Stimulated activated CD8-positive, alpha-beta memory T cell treated with anti-CD3 and anti-CD28 coated beads, Interleukin-12 subunit alpha, Interleukin-12 subunit beta, amount 100 ng/mL, for 1 hour (primary cell): Measurements from ENCODE around the gene KLHL26.

Experiments used
- DNase-seq: peaks from one replicate; pipeline ENCODE4 v3.0.0-alpha.2; 2020; ENCODE audit warnings: low read depth

The KLHL26 gene

DNA sequence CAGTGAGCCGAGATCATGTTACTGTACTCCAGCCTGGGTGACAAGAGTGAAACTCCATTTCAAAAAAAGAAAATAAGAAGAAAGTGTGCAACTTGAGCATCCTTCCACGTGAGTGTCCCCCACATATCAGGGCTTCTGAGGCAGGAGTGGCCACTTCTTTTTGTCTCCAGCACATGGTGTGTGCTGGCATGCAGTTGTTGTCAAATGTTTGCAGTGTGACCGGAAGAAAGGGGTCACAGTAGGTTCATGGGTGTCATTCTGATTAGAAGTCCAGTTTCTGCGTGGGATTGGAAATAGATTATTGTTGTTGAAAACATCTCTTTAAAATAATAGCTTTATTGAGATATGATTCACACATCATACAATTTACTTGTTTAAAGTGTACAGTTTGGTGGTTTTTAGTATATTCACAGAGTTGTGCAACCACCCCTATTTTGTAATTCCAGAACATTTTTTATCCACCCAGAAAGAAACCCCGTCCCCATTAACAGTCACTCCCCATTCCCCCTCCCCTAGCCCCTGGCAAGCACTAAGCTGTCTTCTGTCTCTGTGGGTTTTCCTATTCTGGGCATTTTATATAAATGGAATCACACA lies 48.9 kb downstream of the KLHL26 start:
- no peak for DNase-seq

DNA sequence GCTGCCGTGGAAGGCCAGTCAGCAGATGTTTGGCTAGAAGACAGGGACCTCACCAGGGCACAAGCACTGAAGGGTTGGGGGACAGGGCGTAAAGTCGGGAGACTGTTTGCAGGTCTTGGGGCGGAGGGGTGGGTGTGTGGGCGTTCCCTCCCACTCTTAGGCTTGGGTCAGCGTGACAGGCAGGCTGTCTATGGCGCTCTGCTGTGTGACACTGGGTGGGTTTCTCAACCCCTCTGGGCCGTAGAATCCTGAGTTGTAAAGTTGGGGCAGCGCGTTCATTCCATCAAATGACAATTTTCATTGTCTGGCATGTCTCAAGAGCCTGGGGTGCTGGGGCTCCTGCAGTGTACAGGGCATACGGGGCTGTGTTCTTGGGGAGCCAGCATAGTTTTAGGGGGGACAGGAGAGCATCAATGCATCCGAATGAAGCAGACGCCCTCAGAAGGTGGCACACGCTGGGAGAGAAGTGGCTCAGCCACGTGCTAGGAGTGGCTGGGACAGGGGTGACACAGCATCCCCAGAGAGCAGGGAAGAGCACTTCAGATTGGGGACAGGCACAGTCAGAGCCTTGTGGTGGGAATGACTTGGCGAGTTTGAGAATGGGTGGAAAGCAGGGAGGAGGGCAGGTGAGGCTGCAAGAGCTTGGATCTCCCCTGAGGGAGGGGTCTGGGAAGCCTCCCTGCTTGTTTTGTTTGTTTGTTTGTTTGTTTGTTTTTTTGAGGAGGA lies 51.1 kb downstream of the KLHL26 start:
- DNase-seq = no peak

DNA sequence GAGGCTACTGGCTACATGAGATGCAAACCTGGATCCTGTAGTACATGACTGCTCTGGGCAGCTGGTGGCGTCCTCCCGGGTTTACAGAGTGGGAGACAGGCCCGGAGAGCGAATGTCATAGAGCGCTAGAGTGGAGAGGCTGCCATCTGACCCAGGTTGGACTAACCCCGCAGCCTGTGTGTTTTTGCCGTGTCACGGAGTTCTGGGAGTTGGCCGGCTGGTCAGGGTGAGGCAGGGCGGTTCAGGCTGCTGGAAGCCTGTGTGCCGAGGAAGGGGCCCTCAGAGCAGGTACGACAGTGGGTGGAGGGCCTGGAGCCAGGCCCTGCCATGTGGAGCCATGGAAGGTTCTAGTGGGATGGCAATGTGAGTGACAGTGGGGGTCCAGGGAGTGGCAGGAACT lies 59.2 kb downstream of the KLHL26 start:
- no peak for DNase-seq

DNA sequence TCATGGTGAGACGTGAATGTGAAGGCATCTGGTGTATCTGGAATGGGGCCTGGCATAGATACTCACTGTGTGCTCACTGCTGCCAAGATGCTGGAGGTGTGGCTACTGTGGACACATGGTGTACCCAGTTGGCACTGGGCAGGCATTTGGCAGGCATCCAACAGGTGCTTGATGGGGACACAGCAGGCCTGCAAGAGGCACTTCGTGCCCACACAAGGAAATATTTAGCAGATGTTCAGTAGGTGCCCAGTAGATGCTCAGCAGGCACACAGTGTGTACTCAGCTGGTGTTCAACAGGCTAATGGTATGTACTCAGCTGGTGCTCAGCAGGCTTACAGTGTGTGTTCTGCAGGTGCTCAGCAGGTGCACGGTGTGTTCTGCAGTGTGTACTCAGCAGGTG lies 60.9 kb downstream of the KLHL26 start:
- no peak for DNase-seq

DNA sequence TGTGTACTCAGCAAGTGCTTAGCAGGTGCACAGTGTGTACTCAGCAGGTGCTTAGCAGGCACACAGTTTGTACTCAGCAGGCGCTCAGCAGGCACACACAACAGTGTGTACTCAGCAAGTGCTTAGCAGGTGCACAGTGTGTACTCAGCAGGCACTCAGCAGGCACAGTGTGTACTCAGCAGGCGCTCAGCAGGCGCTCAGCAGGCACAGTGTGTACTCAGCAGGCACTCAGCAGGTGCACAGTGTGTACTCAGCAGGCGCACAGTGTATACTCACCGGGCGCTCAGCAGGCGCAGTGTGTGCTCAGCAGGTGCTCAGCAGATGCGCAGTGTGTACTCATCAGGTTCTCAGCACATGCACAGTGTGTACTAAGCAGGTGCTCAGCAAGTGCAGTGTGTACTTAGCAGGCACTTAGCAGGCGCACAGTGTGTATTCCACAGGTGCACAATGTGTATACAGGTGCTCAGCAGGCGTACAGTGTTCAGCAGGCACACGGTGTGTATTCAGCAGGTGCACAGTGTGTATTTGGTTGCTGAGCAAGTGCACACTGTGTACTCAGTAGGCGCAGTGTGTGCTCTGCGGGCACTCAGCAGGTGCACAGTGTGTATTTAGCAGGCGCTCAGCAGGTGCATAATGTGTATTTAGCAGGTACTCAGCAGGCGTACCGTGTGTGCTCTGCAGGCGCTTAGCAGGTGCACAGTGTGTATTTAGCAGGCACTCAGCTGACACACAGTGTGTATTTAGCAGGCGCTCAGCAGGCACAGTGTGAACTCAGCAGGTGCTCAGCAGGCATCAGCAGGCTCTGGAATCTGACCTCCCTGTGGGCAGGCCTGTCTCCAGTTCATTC lies 61.7 kb downstream of the KLHL26 start:
- no peak for DNase-seq

DNA sequence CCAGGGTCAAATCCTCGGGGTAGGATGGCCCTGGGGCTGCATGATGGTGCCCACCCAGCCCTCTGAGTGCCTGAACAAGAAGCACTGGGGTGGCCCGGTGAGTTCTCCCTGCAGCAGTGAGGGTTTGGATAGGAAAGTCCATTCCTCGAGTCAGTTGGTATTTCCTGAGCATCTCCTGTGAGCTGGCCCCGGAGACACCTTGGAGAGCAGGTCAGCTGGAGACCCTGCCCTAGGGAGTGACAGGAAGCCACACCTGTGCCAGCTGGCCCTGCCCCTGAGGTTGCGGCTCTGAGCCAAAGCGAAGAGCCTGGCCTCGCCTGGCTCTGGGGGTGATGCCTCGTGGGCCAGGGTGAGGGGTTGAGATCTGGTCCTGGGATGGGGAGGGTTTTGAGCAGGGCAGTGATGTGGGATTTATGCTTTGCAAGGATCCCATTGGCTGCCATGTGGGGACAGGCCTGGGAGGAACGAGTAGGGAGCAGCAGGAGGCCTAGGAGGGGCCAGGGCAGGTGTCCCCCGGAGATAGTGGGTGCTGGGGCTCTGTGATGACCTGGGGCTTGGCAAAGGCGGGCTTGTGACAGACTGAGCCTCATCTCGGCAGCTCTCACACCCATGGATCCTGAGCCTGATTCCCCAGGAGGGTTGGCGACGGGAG lies 62.7 kb downstream of the KLHL26 start:
- DNase-seq = no peak

DNA sequence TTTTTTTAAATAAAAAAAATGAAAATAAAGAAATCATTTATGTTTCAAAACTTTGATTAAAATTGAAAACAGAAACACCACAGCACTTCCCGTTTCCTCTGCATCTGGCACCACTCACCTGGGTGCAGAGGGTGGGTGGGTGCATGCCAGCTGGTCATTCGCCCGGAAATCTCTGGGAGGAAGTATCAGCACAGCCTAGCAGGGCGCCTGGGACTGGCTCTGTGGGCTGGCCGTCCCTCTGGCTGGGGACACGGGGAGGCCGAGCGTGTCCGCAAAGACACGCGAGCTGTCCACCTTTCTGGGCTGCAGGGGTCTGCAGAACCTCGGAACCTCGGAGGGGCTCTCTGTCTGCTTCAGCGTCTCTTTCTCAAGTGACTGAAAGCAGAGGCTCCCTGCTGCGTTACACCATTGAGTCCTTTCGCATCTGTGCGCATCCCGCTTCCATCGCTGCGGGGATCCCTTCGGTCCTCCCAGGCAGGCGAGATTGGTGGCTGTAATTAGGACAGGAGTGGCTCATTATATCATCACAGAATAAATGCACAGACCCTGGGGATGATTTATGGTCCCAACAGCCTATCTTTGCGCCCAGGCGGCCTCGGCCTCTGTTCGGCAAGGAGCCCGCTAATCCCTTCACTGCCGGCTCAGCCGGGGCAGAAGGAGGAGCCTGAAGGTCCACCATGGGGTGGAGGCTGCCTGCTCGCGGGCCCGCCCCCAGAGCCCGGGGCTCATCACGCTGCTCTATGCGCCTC lies 63.8 kb downstream of the KLHL26 start:
- DNase-seq = peak; percentile 56

DNA sequence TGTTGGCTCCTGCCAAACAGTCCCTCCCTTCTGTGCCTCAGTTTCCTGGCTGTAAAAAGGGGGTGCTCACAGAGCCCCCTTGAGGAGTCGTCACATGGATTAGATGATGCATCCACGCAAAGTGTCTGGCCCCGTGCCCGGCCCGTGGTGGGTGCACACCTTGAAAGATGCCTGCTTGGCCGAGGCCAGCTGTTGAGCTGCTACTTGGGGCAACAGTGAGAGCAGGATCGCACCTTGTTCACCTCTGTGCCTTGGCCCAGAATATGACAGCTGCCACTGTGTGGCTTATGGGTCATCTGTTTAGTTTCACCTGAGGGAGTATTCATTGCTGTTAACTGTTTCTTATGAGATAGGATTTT lies 64.4 kb downstream of the KLHL26 start:
- DNase-seq = no peak

DNA sequence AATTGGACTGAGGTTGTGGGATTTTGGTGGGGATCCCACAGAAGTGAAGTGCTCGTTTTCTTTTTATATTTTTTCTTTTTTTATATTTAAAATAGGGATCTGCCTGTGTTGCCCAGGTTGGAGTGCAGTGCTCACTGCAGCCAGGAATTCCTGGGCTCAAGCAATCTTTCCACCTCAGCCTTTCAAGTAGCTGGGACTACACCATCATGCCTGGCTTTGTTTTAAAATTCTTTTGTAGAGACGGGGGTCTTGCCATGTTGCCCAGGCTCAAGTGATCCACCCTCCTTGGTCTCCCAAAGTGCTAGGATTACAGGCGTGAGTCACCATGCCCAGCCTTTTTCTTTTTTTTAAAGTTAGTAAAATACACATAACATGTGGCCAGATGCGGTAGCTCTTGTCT lies 67.2 kb downstream of the KLHL26 start:
- no peak for DNase-seq

DNA sequence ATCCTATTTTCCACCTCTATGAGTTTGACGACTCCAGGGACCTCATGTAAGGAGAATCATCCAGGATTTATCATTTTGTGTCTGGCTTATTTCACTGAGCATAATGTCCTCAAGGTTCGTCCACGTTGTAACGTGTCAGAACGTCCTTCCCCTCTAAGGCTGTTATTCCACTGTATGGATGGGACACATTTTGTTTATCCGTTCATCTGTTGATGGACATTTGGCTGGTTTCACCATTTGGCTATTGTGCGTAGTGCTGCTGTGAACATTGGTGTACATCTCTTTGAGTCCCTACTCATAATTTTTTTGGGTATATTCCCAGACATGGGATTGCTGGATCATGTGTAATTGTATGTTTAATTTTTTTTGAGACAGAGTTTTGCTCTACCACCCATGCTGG lies 68.1 kb downstream of the KLHL26 start:
- no peak for DNase-seq

DNA sequence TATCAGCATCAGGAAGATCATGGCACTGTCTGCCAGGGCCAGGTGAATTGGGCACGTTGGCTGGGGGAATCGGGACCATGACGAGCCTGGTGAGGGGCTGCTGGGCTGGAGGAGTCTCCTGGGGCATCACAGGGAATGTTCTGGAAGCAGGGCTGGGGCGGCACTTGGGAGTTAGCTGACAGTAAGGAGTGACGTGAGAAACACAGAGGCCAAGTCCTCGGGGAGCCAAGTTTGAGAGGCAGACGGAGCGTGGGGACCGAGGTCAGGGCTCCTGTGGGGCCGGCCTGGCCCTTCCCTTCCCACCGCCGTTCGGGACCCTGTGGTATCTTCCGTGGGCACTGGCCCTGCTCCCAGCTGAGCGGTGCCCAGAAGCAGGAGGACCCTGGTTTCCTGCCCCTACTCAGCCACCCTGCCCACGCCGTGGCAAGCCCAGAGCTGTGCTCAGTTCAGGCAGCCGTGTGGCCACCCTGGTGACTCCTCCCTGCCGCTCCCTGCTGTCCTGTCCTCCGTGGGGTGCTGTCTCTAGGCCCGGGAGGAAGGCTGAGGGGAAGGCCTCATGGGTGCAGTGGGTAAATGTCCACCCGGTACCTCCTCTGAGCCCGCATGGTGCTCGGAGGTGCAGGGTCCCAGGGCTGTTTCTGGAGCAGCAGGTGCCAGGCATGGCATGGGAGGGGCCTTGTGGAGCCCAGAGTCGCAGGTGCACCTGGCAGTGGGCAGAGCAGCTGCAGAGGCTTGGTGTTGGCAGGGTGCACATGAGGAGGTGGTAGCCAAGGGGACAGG lies 71.8 kb downstream of the KLHL26 start:
- DNase-seq = no peak

DNA sequence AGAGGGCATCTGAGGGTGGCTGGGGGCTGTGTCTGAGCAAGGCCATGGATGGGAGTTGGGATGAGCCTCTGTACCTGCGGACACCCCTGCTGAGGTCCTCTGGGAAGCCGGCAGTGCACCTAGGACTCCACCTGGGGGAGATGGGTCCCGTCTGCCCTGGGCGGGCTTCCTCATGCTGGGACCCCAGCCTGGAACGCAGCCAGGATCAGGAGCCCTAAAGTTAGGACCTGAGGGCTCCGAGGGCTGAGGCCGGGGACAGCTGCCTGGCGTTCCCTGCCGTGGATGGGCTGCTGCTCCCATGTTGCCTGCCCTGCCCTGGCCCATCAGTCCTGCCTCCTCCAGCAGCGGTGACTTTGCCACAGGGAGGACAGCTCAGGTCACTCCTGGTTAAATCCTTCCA lies 72.7 kb downstream of the KLHL26 start:
- no peak for DNase-seq

DNA sequence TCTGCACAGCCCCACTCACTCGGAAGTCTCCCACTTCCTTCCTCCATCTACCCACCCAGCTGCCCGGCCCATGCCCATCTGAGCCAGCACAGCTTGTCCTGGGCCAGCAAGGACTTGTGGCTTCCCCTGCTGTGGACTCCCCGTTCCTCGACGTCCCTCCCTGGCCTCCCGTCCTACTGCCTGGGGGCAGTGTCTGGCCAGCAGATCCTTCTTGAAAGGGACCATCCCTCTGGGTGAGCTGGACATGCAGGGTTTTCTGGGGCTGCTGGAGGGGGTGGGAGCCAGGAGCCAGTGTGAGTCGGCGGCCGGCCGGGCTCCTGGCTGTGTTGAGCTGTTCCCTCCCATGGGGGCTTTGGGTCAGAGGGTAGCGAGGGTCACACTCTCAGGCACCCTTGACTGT lies 73.4 kb downstream of the KLHL26 start:
- no peak for DNase-seq

DNA sequence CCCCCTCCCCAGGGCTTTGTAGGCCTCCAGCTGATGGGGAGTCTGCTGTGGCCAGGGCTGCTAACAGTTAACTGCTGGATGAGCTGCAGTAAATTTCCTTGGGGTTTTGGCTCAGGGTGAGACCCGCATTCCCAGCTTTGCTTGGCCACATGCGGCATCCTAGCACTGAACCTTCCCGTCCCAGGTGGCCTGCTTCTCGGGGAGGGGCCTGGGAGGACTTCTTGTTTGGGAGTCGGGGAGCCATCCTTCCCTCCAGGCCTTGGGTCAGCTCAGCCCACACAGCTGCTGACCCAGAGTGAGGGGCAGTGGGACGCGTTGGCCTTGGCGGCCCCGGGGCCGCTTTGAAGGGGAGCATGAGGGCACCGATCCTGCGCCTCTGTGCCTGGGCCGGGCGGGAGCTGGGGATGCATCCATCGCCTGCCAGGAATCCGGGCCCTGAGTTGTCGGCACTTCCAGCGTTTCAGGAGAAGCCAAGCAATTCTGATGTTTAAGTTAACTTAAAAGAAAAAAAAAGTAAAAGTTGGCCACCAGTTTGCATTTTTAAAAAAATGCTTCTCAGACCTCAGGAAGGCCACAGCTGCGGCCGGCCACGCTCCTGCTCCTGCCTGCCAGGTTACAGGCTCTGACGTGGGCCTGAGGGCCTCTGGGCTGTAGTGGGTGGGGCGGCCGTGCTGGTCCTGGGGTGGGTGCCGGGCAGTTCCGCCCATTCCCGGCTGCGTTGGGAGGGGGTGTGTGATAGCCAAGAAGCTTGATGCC lies 74.3 kb downstream of the KLHL26 start:
- DNase-seq = no peak

DNA sequence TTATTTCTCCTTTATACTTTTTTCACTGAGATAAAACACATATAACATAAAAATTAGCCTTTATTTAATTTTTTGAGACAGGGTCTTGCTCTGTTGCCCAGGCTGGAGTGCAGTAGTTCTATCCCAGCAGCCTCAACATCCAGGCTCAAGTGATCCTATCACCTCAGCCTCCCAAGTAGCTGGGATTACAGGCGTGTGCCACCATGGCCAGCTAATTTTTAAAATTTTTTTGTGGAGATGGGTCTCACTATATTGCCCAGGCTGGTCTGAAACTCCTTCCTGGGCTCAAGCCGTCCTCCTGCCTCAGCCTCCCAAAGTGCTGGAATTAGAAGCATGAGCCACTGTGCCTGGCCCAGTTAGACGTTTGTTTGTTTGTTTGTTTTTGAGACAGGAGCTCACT lies 75.1 kb downstream of the KLHL26 start:
- DNase-seq = no peak

DNA sequence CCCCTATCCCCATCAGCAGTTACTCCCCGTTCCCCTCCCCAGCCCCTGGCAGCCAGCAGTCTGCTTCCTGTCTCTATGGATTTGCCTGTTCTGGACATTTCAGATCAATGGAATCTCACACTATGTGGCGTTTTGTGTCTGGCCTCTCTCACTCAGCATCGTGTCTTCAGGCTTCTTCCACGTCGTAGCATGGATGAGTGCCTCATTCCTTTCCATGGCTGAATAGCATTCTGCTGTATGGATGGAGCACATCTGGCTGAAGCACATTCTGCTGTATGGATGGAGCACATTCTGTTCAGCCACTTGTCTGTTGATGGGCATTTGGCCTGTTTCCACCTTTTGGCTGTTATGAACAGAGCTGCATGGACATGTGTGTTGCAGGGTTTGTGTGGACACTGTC lies 76.2 kb downstream of the KLHL26 start:
- no peak for DNase-seq

DNA sequence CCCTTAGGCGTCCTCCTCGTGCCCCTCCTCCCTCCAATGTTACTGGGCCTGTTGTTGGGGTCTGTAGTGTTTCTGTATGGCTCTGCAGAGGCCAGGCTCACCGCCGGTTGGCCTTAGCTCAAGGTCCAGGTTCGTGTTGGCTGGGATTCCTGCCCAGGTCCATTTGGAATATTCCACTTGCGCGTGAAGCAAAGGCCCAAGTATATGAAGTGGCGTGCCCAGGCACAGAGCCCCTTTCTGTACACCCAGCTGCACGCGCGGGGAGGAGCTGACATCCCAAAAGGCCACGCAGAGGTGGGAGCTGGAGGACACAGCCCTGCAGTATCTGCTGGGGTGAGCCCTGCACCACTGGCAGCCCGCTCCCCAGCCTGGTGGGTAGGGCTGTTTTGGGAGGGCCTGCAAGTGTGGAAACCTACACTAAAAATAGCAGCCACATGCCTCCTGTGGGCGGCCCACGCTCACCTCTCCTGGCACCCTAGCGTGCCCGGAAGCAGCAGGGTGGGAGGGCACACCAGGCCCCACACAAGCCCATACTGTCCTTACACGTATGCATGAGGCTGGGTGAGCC lies 76.8 kb downstream of the KLHL26 start:
- no peak for DNase-seq

DNA sequence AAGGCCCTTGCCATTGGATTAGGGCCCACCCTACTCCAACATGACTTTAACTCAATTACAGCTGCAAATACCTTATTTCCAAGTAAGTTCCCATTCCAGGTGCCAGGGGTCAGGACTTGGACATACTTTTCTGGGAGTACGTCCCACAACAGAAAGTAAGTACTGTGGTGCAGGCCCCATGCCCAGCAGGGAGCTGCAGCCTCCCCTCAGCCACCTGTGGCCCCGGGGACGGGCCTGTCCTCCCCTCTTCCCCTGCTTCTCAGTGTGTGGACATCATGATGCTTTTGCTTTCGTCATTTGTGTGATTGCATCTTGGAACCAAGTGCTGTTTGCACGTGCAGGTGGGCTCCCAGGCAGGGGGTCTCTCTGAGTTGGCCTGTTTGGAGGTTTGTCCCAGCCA lies 78.6 kb downstream of the KLHL26 start:
- DNase-seq = no peak

DNA sequence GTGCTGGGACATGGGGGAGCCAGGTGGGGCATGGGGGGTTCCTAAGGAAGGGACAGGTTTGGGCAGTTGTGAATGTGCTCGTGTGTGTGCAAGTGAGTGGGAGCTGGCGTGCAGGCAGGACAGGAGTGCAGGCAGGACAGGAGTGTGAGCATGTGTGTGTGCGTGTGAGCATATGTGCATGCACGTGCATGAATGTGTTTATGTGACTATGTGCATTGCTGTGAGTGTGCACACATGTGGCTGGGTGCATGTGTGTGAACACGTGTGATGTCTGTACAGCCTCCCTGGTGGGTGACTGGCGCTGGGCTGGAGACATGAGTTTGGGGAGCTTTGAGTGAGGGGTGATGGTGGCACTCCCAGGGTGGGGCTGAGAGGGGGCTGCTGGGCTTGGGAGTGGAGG lies 80.0 kb downstream of the KLHL26 start:
- no peak for DNase-seq

DNA sequence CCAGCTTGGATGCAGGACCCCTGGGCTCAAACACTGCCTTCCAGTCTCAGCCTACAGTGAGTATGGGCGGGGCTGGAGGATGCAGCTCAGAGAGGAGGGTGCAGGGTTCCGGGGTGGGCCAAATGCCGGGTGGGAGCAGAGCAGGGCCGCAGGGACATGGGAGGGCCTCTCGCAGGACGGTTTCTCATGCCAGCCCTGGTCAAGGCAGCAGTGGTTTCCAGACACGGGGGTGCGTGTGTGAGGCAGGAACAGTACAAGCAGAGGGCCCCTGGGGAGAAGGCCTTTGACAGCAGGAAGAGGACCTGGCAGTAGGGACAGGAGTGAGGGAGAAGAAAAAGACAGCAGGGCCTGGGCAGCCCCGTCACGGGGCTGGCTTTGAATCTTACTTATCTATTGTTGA lies 80.8 kb downstream of the KLHL26 start:
- DNase-seq = no peak
